ENCODE data around the gene ALDOC. TPM values are rescaled to one million over a fixed set of nuclear protein-coding genes. Genes with fewer than 3 reads are reported as not detected.

The ALDOC gene
- total RNA-seq, 1 experiment from 2014 or later = 6.0 TPM

GRCh38 chr17:28524476-28525424 is 51.9 kb downstream of the ALDOC start:
- POLR2A ChIA-PET = interaction anchor here (0.6 to 1.4 kb wide), 6 partner anchors 11 to 235 kb away, joined by 3 to 7 read pairs (median 3); no protein-coding TSS in a partner anchor
- Mint-ChIP-seq H3K9me3 (ENCODE audit: unreplicated experiment) (no peaks in the 10 kb centered on the region), H3K27me3 (ENCODE audit: insufficient read depth, unreplicated experiment) (no peaks in the 10 kb centered on the region), H3K27ac (ENCODE audit: low read depth, unreplicated experiment) (peak overlapping the region; percentile 80), H3K4me1 (ENCODE audit: insufficient read depth, unreplicated experiment) (peaks cover 33% of the 10 kb centered on the region), H3K36me3 (ENCODE audit: insufficient read depth, unreplicated experiment) (no peaks in the 10 kb centered on the region), H3K4me3 (ENCODE audit: unreplicated experiment) (no peak overlapping the region)
- CTCF ChIA-PET = interaction anchor here (0.5 to 1.1 kb wide), 2 partner anchors 22 to 23 kb away, joined by 3 to 4 read pairs; no protein-coding TSS in a partner anchor
- peak; percentile 83 for DNase-seq (ENCODE audit: unreplicated experiment)
- TF ChIP-seq, protein P1, sequence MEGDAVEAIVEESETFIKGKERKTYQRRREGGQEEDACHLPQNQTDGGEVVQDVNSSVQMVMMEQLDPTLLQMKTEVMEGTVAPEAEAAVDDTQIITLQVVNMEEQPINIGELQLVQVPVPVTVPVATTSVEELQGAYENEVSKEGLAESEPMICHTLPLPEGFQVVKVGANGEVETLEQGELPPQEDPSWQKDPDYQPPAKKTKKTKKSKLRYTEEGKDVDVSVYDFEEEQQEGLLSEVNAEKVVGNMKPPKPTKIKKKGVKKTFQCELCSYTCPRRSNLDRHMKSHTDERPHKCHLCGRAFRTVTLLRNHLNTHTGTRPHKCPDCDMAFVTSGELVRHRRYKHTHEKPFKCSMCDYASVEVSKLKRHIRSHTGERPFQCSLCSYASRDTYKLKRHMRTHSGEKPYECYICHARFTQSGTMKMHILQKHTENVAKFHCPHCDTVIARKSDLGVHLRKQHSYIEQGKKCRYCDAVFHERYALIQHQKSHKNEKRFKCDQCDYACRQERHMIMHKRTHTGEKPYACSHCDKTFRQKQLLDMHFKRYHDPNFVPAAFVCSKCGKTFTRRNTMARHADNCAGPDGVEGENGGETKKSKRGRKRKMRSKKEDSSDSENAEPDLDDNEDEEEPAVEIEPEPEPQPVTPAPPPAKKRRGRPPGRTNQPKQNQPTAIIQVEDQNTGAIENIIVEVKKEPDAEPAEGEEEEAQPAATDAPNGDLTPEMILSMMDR (IDR thresholded peaks at IDR 0.05; ENCODE audit: unreplicated experiment) = no peak
- BruUV-seq (replicated peaks) = no TSS peak
- intact Hi-C loops (cut with micrococcal nuclease) = no loop called here

DNA sequence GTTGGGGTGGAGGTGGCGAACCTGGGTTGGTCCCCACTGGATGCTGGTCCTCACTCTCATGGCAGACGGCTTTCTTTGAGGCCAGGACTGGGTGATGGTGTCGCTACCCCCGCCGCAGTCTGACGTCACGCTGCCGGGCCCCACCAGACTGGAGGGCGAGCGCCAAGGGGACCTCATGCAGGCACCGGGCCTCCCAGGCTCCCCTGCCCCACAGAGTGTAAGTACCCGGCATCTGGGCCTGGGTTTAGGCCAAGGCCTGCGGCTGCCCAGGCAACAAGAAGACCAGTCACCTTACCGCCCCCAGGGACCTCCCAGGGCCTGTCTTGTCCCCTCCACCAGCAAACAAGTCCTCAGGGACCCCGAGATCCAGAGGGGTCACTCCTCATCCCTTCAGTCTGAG is 52.8 kb downstream of the ALDOC start:
- intact Hi-C loops (cut with micrococcal nuclease) = no loop called here
- CTCF ChIA-PET = no interaction called here
- DNase-seq (ENCODE audit: unreplicated experiment) = no peak
- TF ChIP-seq, protein P1 (IDR thresholded peaks at IDR 0.05; ENCODE audit: unreplicated experiment) = no peak
- peaks cover 33% of the 10 kb centered on the region for H3K4me1 Mint-ChIP-seq (ENCODE audit: insufficient read depth, unreplicated experiment)
- no TSS peak for BruUV-seq (replicated peaks)
- no peaks in the 10 kb centered on the region for H3K9me3 Mint-ChIP-seq (ENCODE audit: unreplicated experiment)
- H3K27me3 Mint-ChIP-seq (ENCODE audit: insufficient read depth, unreplicated experiment) = no peaks in the 10 kb centered on the region
- peaks cover 4% of the 10 kb centered on the region for H3K36me3 Mint-ChIP-seq (ENCODE audit: insufficient read depth, unreplicated experiment)
- POLR2A ChIA-PET = interaction anchor here (0.7 kb wide), 1 partner anchor 12 kb away, joined by 3 read pairs; no protein-coding TSS in a partner anchor
- H3K27ac Mint-ChIP-seq (ENCODE audit: low read depth, unreplicated experiment) = peak overlapping the region; percentile 80
- no peak overlapping the region for H3K4me3 Mint-ChIP-seq (ENCODE audit: unreplicated experiment)

- ChIA-PET CTCF (no interaction called here), POLR2A (no interaction called here)
- no peak for DNase-seq (ENCODE audit: unreplicated experiment)
- Mint-ChIP-seq H3K4me1 (ENCODE audit: insufficient read depth, unreplicated experiment) (peaks cover 27% of the 10 kb centered on the region), H3K36me3 (ENCODE audit: insufficient read depth, unreplicated experiment) (peaks cover 4% of the 10 kb centered on the region), H3K9me3 (ENCODE audit: unreplicated experiment) (no peaks in the 10 kb centered on the region), H3K27me3 (ENCODE audit: insufficient read depth, unreplicated experiment) (no peaks in the 10 kb centered on the region), H3K27ac (ENCODE audit: low read depth, unreplicated experiment) (no peak overlapping the region), H3K4me3 (ENCODE audit: unreplicated experiment) (no peak overlapping the region)
- TF ChIP-seq, protein P1 (IDR thresholded peaks at IDR 0.05; ENCODE audit: unreplicated experiment) = no peak
- no TSS peak for BruUV-seq (replicated peaks)
- intact Hi-C loops (cut with micrococcal nuclease) = no loop called here
These were observed 53.5 kb downstream of the ALDOC start for GRCh38 chr17:28523186-28523585.

Other genes starting within 250 kb of the ALDOC start
- 29.3 and 38.3 TPM in 2 replicates for gene IFT20, start 241.4 kb downstream of the ALDOC start, total RNA-seq (2022)
- gene TNFAIP1, start 241.1 kb downstream of the ALDOC start, total RNA-seq (2022) = 61.7 and 65.0 TPM in 2 replicates
- 84.0 and 105 TPM in 2 replicates for gene POLDIP2, start 219.4 kb downstream of the ALDOC start, total RNA-seq (2022)
- not detected in 2 replicates for gene SEBOX, start 211.7 kb downstream of the ALDOC start, total RNA-seq (2022)
- gene VTN, start 206.6 kb downstream of the ALDOC start, total RNA-seq (2022) = not detected in 2 replicates
- 0.63 and 1.0 TPM in 2 replicates for gene SARM1, start 205.2 kb downstream of the ALDOC start, total RNA-seq (2022)
- gene SLC46A1, start 170.7 kb downstream of the ALDOC start, total RNA-seq (2022) = 18.4 and 20.1 TPM in 2 replicates
- gene SLC13A2, start 103.3 kb downstream of the ALDOC start, total RNA-seq (2022) = not detected in 2 replicates
- not detected in 2 replicates for gene FOXN1, start 70.5 kb downstream of the ALDOC start, total RNA-seq (2022)
- 12.5 and 13.7 TPM in 2 replicates for gene UNC119, start 24.3 kb downstream of the ALDOC start, total RNA-seq (2022)
- gene PIGS, start 5.4 kb downstream of the ALDOC start, total RNA-seq (2022) = 50.5 and 56.1 TPM in 2 replicates
- 31.5 and 38.1 TPM in 2 replicates for gene SPAG5, start 22.1 kb upstream of the ALDOC start, total RNA-seq (2022)
- 19.9 and 24.1 TPM in 2 replicates for gene RSKR, start 37.3 kb upstream of the ALDOC start, total RNA-seq (2022)
- 119 and 126 TPM in 2 replicates for gene BLTP2, start 68.3 kb upstream of the ALDOC start, total RNA-seq (2022)
- 31.4 and 31.8 TPM in 2 replicates for gene SDF2, start 85.0 kb upstream of the ALDOC start, total RNA-seq (2022)
- 81.7 and 86.4 TPM in 2 replicates for gene SUPT6H, start 85.3 kb upstream of the ALDOC start, total RNA-seq (2022)
- 0.86 and 1.1 TPM in 2 replicates for gene PROCA1, start 135.0 kb upstream of the ALDOC start, total RNA-seq (2022)
- gene RAB34, start 141.0 kb upstream of the ALDOC start, total RNA-seq (2022) = 90.0 and 105 TPM in 2 replicates
- 1,941 and 2,110 TPM in 2 replicates for gene RPL23A, start 143.1 kb upstream of the ALDOC start, total RNA-seq (2022)
- gene TLCD1, start 149.3 kb upstream of the ALDOC start, total RNA-seq (2022) = 13.4 and 18.7 TPM in 2 replicates
- gene NEK8, start 151.9 kb upstream of the ALDOC start, total RNA-seq (2022) = 4.5 and 8.6 TPM in 2 replicates
- 106 and 126 TPM in 2 replicates for gene TRAF4, start 167.1 kb upstream of the ALDOC start, total RNA-seq (2022)

Data from MCF 10A (cell line).